Measurements from ENCODE around the gene WIPI1. TPM values are rescaled to one million over a fixed set of nuclear protein-coding genes. Genes with fewer than 3 reads are reported as not detected.
A peak's percentile ranks its signal among the peaks of the same experiment; 100 is the strongest.

Gene WIPI1
- total RNA-seq, 1 donor: 190 TPM

DNA sequence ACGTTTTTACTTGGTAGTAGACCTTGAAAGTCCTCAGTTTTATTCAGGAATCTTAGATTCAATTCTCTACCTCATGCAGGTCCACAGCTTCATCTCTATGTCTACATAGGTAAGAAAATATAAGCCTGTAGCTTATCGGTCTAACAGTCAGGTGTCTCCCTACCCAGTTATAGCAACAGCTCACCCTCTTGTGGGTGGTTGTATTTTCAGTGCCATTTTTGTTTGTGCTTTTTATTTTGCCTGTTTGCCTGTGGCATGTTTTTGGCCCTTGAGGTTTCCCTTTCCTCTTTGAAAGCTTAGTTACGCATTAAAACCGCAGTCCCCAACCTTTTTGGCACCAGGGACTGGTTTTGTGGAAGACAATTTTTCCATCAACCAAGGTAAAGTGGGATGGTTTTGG is 23.6 kb upstream of the WIPI1 start:
- TF ChIP-seq, protein P1, sequence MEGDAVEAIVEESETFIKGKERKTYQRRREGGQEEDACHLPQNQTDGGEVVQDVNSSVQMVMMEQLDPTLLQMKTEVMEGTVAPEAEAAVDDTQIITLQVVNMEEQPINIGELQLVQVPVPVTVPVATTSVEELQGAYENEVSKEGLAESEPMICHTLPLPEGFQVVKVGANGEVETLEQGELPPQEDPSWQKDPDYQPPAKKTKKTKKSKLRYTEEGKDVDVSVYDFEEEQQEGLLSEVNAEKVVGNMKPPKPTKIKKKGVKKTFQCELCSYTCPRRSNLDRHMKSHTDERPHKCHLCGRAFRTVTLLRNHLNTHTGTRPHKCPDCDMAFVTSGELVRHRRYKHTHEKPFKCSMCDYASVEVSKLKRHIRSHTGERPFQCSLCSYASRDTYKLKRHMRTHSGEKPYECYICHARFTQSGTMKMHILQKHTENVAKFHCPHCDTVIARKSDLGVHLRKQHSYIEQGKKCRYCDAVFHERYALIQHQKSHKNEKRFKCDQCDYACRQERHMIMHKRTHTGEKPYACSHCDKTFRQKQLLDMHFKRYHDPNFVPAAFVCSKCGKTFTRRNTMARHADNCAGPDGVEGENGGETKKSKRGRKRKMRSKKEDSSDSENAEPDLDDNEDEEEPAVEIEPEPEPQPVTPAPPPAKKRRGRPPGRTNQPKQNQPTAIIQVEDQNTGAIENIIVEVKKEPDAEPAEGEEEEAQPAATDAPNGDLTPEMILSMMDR (IDR thresholded peaks at IDR 0.05; ENCODE audit: extremely low read depth, low read depth, low read length): no peak
- Histone ChIP-seq H2AFZ (ENCODE audit: low read length) (no peak overlapping the region), H4K20me1 (ENCODE audit: insufficient read depth, low read length) (no peaks in the 10 kb centered on the region), H3K4me3 (ENCODE audit: insufficient read depth, low read length) (no peak overlapping the region), H3K27me3 (ENCODE audit: insufficient read depth, low read length) (peaks cover 35% of the 10 kb centered on the region), H3K4me2 (ENCODE audit: insufficient read depth, low read length) (no peak overlapping the region), H3K27ac (ENCODE audit: low read depth, low read length) (no peak overlapping the region), H3K36me3 (ENCODE audit: insufficient read depth, low read length) (no peaks in the 10 kb centered on the region), H3K79me2 (ENCODE audit: insufficient read depth, low read length) (no peaks in the 10 kb centered on the region), H3K9me3 (ENCODE audit: low read depth, low read length) (no peaks in the 10 kb centered on the region), H3K4me1 (ENCODE audit: insufficient read depth, low read length) (no peaks in the 10 kb centered on the region)
- no peak for DNase-seq (ENCODE audit: insufficient read length, low spot score, missing footprints)

DNA sequence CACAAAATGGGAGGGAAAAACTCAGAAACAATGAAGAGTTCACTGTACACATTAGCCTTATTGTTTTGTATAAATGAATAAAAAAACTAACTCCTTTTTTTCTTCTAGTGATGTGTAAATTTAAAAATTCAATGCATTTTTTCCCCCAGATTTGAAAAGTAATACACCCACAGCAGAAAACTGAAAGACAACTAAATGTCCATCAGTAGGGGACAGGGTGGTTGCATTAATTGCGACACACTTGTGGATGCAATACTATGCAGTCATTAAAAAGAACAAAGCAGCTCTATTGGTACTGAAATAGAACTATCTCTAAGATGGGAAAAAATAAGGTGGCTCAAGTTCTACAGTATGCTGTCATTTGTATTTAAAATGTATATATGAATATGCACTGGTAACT is 13.7 kb upstream of the WIPI1 start:
- Histone ChIP-seq H2AFZ (ENCODE audit: low read length) (no peak overlapping the region), H3K27me3 (ENCODE audit: insufficient read depth, low read length) (no peaks in the 10 kb centered on the region), H4K20me1 (ENCODE audit: insufficient read depth, low read length) (no peaks in the 10 kb centered on the region), H3K4me1 (ENCODE audit: insufficient read depth, low read length) (peaks cover 8% of the 10 kb centered on the region), H3K4me2 (ENCODE audit: insufficient read depth, low read length) (no peak overlapping the region), H3K79me2 (ENCODE audit: insufficient read depth, low read length) (no peaks in the 10 kb centered on the region), H3K27ac (ENCODE audit: low read depth, low read length) (no peak overlapping the region), H3K36me3 (ENCODE audit: insufficient read depth, low read length) (no peaks in the 10 kb centered on the region), H3K9me3 (ENCODE audit: low read depth, low read length) (no peaks in the 10 kb centered on the region), H3K4me3 (ENCODE audit: insufficient read depth, low read length) (no peak overlapping the region)
- DNase-seq (ENCODE audit: insufficient read length, low spot score, missing footprints): no peak
- TF ChIP-seq, protein P1 (IDR thresholded peaks at IDR 0.05; ENCODE audit: extremely low read depth, low read depth, low read length): no peak

DNA sequence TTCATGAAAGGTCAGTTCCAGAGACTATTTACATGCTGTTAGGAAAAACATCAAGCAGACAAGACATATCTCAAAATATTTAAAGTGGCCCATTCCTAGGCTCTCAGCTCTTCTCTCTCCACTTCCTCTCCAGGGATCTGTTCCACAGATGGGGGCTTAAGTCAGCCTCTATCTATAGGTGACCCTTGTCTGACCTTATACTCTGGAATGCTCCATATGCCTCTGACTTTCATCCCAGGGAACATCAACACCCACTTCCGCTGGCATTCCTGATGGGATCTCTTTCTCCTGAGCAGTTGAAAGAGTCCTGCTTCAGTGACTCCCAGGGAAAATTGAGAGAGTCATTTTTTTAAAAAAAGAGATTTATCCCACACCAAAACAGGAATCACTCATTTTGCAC is 11.5 kb upstream of the WIPI1 start:
- TF ChIP-seq, protein P1 (IDR thresholded peaks at IDR 0.05; ENCODE audit: extremely low read depth, low read depth, low read length): no peak
- Histone ChIP-seq H3K9me3 (ENCODE audit: low read depth, low read length) (no peaks in the 10 kb centered on the region), H4K20me1 (ENCODE audit: insufficient read depth, low read length) (no peaks in the 10 kb centered on the region), H2AFZ (ENCODE audit: low read length) (no peak overlapping the region), H3K4me2 (ENCODE audit: insufficient read depth, low read length) (no peak overlapping the region), H3K27ac (ENCODE audit: low read depth, low read length) (peak overlapping the region; percentile 32), H3K27me3 (ENCODE audit: insufficient read depth, low read length) (no peaks in the 10 kb centered on the region), H3K4me3 (ENCODE audit: insufficient read depth, low read length) (no peak overlapping the region), H3K4me1 (ENCODE audit: insufficient read depth, low read length) (peaks cover 8% of the 10 kb centered on the region), H3K79me2 (ENCODE audit: insufficient read depth, low read length) (no peaks in the 10 kb centered on the region), H3K36me3 (ENCODE audit: insufficient read depth, low read length) (no peaks in the 10 kb centered on the region)
- no peak for DNase-seq (ENCODE audit: insufficient read length, low spot score, missing footprints)

DNA sequence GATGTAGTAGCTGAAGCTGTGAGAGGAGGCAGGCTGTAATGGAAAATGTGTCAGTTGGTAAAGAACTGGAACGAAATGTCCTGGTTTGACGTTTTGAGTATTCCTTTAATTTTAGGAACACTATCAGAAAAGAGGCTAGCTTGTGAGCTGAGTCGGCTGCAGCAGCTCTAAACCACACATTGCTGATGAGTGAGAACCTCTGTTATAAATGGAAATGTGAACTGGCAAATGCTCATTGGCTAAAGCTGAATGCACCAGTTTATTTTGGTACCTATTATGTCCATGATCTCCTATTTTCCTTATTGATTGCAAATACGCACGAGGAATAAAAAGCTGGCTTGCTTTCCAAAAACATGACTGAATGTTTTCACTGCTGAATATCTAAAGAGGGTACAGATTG is 11.0 kb upstream of the WIPI1 start:
- no peak overlapping the region for H3K4me3 ChIP-seq (ENCODE audit: insufficient read depth, low read length)
- H2AFZ ChIP-seq (ENCODE audit: low read length): peak overlapping the region; percentile 68

More for the DNA sequence above, 11.0 kb upstream of the WIPI1 start:
- Histone ChIP-seq H3K27ac (ENCODE audit: low read depth, low read length) (peak overlapping the region; percentile 32), H3K4me1 (ENCODE audit: insufficient read depth, low read length) (peaks cover 8% of the 10 kb centered on the region), H3K9me3 (ENCODE audit: low read depth, low read length) (no peaks in the 10 kb centered on the region), H3K4me2 (ENCODE audit: insufficient read depth, low read length) (peak overlapping the region; percentile 34), H3K36me3 (ENCODE audit: insufficient read depth, low read length) (no peaks in the 10 kb centered on the region), H3K27me3 (ENCODE audit: insufficient read depth, low read length) (no peaks in the 10 kb centered on the region), H4K20me1 (ENCODE audit: insufficient read depth, low read length) (no peaks in the 10 kb centered on the region), H3K79me2 (ENCODE audit: insufficient read depth, low read length) (no peaks in the 10 kb centered on the region)
- no peak for DNase-seq (ENCODE audit: insufficient read length, low spot score, missing footprints)
- TF ChIP-seq, protein P1 (IDR thresholded peaks at IDR 0.05; ENCODE audit: extremely low read depth, low read depth, low read length): no peak
